GM12873 (cell line): ENCODE results near the gene PTPN13.

Source experiments
- TF ChIP-seq, protein P1 (sequence below): IDR thresholded peaks from 2 replicates; pipeline ENCODE4 v1.5.1; 2012; ENCODE audit warnings: low read depth, mild to moderate bottlenecking, moderate library complexity, low read length, control low read depth; ENCODE audit not compliant: insufficient read depth; ENCODE audit errors: missing control alignments

PTPN13 gene

DNA sequence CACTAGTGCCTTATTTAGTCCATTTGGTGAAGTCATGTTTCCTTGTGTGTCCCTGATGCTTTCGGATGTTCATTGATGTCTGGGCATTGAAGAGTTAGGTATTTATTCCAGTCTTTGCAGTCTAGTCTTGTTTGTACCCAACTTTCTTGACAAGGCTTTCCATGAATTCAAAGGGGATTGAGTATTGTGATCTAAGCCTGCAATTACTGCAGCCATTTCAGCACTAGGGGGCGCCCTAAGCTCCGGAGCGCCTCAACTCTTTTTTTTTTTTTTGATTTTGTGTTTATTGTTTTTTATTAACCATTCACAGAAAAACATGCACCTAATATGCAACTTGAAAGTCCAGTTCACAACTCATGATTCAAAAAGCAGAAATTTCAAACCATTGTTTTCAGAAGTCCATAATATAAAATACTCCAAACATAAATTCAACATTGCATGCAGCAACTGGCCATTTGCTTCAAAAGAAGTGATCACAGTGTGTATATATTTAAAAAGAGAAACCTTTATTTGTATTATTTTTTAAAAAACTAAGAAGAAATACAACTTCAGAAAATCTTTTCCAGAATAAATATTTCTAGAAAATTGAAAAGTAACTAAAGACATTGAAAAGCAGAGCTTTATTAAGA lies 59.2 kb downstream of the PTPN13 start:
- TF ChIP-seq, protein P1, sequence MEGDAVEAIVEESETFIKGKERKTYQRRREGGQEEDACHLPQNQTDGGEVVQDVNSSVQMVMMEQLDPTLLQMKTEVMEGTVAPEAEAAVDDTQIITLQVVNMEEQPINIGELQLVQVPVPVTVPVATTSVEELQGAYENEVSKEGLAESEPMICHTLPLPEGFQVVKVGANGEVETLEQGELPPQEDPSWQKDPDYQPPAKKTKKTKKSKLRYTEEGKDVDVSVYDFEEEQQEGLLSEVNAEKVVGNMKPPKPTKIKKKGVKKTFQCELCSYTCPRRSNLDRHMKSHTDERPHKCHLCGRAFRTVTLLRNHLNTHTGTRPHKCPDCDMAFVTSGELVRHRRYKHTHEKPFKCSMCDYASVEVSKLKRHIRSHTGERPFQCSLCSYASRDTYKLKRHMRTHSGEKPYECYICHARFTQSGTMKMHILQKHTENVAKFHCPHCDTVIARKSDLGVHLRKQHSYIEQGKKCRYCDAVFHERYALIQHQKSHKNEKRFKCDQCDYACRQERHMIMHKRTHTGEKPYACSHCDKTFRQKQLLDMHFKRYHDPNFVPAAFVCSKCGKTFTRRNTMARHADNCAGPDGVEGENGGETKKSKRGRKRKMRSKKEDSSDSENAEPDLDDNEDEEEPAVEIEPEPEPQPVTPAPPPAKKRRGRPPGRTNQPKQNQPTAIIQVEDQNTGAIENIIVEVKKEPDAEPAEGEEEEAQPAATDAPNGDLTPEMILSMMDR: peak; percentile 70

DNA sequence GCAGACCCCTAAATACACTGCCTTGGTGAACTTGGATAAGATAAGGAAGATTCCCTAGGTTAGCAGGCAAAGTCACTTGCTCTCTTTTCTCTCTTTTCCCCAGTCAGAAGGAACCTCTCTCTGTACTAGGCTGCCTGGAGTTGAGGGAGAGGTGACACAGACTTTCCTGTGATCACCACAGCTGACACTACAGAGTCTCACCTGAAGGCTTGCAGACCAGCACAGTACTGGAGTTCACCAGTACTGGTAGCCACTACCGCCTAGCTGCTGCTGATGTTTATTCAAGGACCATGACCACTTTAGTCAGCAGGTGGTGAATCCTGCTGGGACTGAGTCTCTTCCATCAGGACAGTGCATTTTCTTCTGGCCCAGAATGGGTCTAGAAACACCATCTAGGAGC lies 63.3 kb downstream of the PTPN13 start:
- TF ChIP-seq, protein P1: no peak

DNA sequence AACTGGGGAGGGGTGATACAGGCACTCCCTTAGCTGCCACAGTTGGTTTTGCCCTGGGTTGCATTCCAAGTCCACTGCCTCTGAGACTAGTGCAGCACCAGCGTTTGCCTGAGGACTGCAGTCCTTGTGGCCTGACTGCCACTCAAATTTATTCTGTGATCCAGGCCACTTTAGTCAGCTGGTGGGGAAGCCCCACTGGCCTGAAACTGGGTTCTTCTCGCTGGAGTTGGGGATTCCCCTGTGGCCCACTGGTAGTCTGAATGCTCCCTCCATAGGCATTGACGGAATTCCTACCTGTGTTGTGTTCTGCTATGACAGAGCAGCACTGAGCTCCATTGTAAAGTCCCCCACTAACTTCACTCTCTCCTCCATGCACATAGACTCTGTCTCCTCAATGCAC lies 63.8 kb downstream of the PTPN13 start:
- TF ChIP-seq, protein P1: no peak

DNA sequence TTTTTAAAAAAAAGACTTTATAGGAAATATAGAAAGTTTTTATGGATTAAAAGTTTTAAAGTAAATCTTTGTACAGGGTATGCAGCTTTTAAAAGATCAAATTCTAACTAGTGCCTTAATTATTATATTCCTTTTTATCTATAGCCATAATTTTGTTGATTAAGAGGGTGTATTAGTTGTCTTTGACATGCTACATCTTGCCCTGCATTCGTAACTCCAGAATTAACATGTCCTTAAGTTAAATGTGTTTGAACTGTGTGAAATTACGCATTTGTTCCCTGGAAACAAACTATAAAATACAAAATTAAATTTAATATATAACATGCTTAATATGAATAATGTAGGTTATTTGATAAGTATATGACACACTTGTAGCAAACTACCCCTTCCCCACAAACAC lies 66.3 kb downstream of the PTPN13 start:
- TF ChIP-seq, protein P1: no peak

DNA sequence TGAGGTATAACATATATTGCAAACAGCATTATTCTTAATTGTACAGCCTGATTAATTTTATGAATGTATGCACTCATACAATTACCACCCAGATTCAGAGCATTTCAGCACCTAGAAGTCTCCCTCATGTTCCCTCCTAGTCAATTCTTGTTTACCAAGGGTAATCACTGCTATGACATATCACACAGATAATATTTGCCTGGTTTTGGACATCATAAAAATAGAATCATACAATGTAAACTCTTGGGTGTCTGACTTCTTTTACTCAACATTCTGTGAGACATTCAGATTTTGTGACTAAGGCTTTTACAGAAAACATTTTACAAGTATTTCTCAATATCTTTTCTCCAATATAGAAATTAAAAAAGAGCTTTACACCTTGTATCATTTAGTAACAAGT lies 66.9 kb downstream of the PTPN13 start:
- TF ChIP-seq, protein P1: no peak

DNA sequence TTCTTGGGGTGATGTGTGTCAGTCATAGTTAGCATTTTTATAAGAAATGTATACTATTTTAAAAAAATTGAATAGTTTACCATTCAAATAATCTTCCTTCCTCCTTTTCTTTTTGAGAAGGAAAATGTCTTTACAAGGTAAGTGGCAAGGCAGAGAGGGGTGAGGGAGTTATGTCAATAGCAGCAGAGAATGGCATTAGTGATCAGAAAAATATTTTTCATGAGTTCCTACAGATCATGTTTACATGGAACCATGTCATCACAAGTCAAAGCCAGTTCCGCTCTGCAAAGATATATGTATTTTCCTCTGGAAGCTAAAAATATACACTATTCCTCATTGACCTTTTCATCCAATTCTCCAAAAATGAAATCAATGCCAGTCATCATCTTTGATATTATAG lies 67.3 kb downstream of the PTPN13 start:
- TF ChIP-seq, protein P1: no peak

DNA sequence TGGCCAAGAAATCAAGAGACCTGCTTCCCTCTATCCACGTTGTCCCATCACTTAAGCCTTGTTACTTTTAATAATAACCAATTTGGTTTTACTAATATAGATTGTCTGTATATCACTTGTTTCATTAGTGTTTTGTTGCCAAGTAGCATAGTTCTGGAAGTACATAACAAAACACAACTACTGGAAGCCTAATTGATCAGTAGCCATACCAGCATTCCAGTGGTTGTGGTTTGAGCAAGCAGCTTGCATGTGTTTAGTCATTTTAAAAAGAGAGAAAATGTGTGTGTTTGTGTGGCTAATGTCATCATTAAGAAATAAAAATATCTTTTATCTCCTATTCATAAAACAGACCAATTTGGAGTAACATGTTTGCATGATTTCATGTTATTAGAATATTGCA lies 70.8 kb downstream of the PTPN13 start:
- TF ChIP-seq, protein P1: no peak
